Adipocyte (in vitro differentiated cells): Measurements from ENCODE around the gene TCEA2.
A peak's percentile ranks its signal among the peaks of the same experiment; 100 is the strongest.

Source experiments
- DNase-seq: peaks from one replicate; pipeline ENCODE4 v3.0.0-alpha.2; 2015; ENCODE audit warnings: low read depth
- H3K27me3 ChIP-seq: replicated peaks from 2 replicates; pipeline ENCODE4 v1.7.0; 2013; ENCODE audit warnings: mild to moderate bottlenecking, low read length, moderate library complexity; ENCODE audit not compliant: control insufficient read depth, insufficient read depth
- H3K36me3 ChIP-seq: 2 replicates; pipeline ENCODE4 v1.7.0; 2013; ENCODE audit warnings: low read length, mild to moderate bottlenecking, moderate library complexity; ENCODE audit not compliant: control insufficient read depth, insufficient read depth, severe bottlenecking
- H3K4me1 ChIP-seq: 2 replicates; pipeline ENCODE4 v1.7.0; 2013; ENCODE audit warnings: mild to moderate bottlenecking, low read length, moderate library complexity; ENCODE audit not compliant: control insufficient read depth, insufficient read depth
- H3K4me3 ChIP-seq: 2 replicates; pipeline ENCODE4 v1.7.0; 2013; ENCODE audit warnings: mild to moderate bottlenecking, low read length, moderate library complexity
- H3K9ac ChIP-seq: 2 replicates; pipeline ENCODE4 v1.7.0; 2013; ENCODE audit warnings: mild to moderate bottlenecking, low read length, moderate library complexity
- H3K9me3 ChIP-seq: 2 replicates; pipeline ENCODE4 v1.7.0; 2013; ENCODE audit warnings: mild to moderate bottlenecking, low read length, moderate library complexity; ENCODE audit not compliant: control insufficient read depth

The TCEA2 gene

DNA sequence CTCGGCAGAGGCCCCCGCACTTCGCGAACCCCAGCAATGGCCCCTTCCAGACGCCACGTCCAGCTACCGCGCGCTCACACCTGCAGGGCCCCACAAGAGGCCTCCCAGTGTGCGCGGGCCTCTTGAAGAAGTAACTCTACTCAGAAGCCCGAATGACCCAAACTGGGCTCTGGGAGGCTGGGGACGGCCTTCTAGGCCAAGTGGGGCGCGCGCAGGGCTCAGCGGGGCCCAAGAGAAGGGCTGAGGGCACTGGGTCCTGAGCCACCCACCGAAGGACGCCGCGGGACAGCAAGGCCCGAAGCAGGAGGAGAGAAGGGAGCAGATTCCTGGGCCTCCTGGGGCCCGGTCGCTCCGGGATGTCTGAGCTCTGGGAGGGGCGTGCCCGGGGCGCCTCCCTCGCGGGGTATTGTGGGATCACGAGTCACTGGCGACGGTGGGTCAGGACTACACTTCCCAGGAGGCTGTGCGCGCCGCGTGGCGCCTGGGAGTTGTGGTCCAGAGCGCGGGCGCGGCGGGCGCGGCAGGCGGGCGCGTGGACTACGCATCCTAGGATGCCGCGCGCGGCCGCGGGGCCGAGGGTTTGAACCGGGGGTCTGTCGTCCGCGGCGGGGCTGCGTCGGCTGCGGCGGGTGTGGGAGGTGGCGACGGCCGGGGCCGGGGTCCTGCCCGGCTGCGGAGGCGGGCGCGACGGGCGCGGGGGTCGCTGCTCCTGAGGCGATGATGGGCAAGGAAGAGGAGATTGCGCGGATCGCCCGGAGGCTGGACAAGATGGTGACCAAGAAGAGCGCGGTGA lies at the start of gene TCEA2:
Gene TCEA2, plus strand, starts transcription at position 603 of the 793 bp plus-strand sequence. Its CDS starts 115 bp downstream, at position 718.
- H3K4me3 ChIP-seq, result peak within 1 kb of the TSS; percentile 92
- H3K36me3 ChIP-seq, result no peaks in the 10 kb centered on the region
- peak; percentile 99 for DNase-seq
- no peaks in the 10 kb centered on the region for H3K27me3 ChIP-seq
- no peaks in the 10 kb centered on the region for H3K9me3 ChIP-seq
- H3K4me1 ChIP-seq, result peaks cover 15% of the 10 kb centered on the region
- H3K9ac ChIP-seq, result peak within 1 kb of the TSS; percentile 92

DNA sequence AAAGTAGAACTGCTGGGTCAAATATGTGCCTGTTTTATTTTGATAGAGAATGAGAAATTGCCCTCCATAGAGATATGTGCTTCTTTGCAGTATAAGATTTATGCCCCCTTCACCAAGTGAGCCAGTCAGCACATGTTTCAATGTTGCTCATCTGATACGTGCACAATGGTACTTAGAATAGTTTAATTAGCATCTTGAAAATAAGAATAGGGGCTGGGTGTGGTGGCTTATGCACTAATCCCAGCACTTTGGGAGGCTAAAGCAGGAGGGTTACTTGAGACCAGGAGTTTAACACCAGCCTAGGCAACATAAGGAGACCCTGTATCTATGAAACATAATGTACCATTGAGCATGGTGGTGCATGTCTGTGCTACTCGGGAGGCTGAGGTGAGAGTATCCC lies 47.4 kb upstream of the TCEA2 start:
- H3K27me3 ChIP-seq, result no peaks in the 10 kb centered on the region
- no peak overlapping the region for H3K9ac ChIP-seq
- H3K36me3 ChIP-seq, result peaks cover 70% of the 10 kb centered on the region
- no peak for DNase-seq
- no peaks in the 10 kb centered on the region for H3K9me3 ChIP-seq
- no peak overlapping the region for H3K4me3 ChIP-seq
- peaks cover 11% of the 10 kb centered on the region for H3K4me1 ChIP-seq

DNA sequence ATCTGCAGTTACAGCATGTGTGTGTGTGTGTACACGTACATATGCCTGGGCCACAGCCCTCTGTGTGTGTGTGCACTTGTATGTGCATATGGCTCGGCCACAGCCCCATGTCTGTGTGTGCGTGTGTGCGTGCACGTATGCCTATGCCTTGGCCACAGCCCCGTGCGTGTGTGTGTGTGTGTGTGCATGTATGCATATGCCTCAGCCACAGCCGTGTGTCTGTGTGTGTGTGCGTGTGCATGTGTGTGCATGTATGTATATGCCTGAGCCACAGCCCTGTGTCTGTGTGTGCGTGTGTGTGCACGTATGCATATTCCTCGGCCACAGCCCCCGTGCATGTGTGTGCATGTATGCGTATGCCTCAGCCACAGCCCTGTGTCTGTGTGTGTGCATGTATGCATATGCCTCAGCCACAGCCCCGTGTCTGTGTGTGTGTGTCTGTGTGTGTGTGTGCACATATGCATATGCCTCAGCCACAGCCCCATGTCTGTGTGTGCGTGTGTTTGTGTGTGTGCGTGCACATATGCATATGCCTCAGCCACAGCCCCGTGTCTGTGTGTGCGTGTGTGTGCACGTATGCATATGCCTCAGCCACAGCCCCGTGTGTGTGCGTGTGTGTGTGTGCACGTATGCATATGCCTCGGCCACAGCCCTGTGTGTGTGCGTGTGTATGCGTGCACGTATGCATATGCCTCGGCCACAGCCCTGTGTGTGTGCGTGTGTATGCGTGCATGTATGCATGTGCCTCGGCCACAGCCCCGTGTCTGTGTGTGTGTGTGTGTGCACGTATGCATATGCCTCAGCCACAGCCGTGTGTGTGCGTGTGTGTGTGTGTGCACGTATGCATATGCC lies 41.6 kb upstream of the TCEA2 start:
- DNase-seq, result no peak
- no peaks in the 10 kb centered on the region for H3K27me3 ChIP-seq
- no peak overlapping the region for H3K4me3 ChIP-seq
- no peak overlapping the region for H3K9ac ChIP-seq
- peaks cover 84% of the 10 kb centered on the region for H3K36me3 ChIP-seq
- peaks cover 11% of the 10 kb centered on the region for H3K4me1 ChIP-seq
- H3K9me3 ChIP-seq, result no peaks in the 10 kb centered on the region

DNA sequence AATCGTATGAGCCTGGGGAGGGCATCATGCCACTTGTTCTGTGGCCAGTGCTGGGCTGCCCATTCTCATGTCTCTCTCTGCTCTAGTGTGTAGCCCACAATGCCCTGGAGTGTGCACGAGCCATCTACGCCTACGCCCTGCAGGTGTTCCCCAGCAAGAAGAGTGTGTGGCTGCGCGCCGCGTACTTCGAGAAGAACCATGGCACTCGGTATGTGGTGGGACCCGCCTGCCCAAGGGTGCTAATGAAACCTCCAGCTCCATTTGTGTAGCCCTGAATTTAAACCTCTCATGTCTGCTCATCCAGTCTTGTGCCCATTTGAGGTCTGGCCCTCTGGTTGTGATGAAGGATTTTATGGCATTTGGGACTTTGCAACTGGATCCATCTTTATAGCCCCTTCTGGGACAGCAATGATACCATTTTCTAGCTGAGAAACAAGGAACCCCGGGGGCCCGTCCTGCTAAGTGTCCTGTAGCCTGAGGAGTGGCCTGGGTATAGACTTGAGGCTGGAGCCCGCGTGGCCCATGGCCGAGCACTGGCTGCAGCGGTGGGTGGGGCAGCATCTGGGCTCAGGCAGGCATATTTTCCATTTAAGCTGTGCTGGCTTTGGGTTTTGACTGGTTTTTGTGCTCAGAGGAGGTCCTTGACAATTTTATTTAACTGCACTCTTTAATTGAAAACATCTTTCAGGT lies 40.2 kb upstream of the TCEA2 start:
- Histone ChIP-seq H3K9me3 (no peaks in the 10 kb centered on the region), H3K36me3 (peaks cover 91% of the 10 kb centered on the region), H3K27me3 (no peaks in the 10 kb centered on the region), H3K4me1 (peaks cover 11% of the 10 kb centered on the region), H3K4me3 (no peak overlapping the region), H3K9ac (no peak overlapping the region)
- no peak for DNase-seq

- Histone ChIP-seq H3K27me3 (no peaks in the 10 kb centered on the region), H3K4me1 (peaks cover 11% of the 10 kb centered on the region), H3K36me3 (peaks cover 91% of the 10 kb centered on the region), H3K9ac (no peak overlapping the region), H3K4me3 (no peak overlapping the region), H3K9me3 (no peaks in the 10 kb centered on the region)
- DNase-seq, result no peak
Observed at GRCh38 chr20:64023361-64024140, 39.4 kb upstream of the TCEA2 start.

- Histone ChIP-seq H3K36me3 (peaks cover 92% of the 10 kb centered on the region), H3K4me3 (no peak overlapping the region), H3K27me3 (no peaks in the 10 kb centered on the region), H3K9me3 (no peaks in the 10 kb centered on the region), H3K4me1 (peaks cover 9% of the 10 kb centered on the region), H3K9ac (no peak overlapping the region)
- no peak for DNase-seq
Observed at GRCh38 chr20:64024141-64024990, 38.6 kb upstream of the TCEA2 start.

DNA sequence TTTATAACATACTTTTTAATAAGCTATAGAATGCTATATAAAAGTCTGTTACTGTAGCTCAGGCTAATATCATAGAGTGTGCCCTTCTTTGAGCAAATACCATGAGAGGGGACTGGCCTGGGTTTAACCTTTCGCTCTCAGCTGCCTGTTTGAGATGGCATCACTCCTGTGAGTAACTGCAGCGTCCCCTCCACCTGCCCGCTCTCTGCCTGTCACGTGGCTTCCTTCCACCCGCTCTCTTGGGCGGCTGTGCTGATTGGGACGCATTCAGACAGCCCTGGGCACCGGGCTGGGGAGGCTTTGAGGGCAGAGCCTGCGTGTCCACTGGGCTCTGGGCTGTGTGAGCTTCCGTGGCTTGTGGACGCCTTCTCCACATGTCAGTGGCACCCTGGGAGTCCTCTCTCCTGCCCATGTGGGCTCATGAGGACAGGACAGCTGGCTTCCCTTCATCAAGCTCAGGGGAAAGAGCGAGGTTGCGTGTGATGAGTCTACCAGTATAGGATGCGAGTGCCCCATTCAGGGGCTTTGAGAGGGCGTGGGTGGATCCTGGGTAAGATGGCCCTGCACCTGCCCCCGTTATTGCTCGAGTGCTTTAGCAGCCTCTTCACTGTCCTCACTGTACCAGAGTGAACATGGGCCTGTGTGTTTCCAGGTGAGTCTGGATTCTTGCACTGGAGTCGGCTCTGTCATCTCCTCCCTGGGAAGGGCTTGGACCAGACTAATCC lies 37.7 kb upstream of the TCEA2 start:
- Histone ChIP-seq H3K4me3 (no peak overlapping the region), H3K36me3 (peaks cover 95% of the 10 kb centered on the region), H3K9me3 (no peaks in the 10 kb centered on the region), H3K9ac (no peak overlapping the region), H3K27me3 (no peaks in the 10 kb centered on the region), H3K4me1 (peaks cover 2% of the 10 kb centered on the region)
- DNase-seq, result no peak

GRCh38 chr20:64025826-64026412 lies 37.1 kb upstream of the TCEA2 start:
- Histone ChIP-seq H3K4me3 (no peak overlapping the region), H3K27me3 (no peaks in the 10 kb centered on the region), H3K4me1 (no peaks in the 10 kb centered on the region), H3K9ac (no peak overlapping the region), H3K36me3 (peaks cover 98% of the 10 kb centered on the region), H3K9me3 (no peaks in the 10 kb centered on the region)
- DNase-seq, result no peak

- peaks cover 98% of the 10 kb centered on the region for H3K36me3 ChIP-seq
Observed at GRCh38 chr20:64027981-64028685, 34.9 kb upstream of the TCEA2 start.

More at GRCh38 chr20:64027981-64028685, 34.9 kb upstream of the TCEA2 start:
- Histone ChIP-seq H3K4me3 (no peak overlapping the region), H3K4me1 (no peaks in the 10 kb centered on the region), H3K9me3 (no peaks in the 10 kb centered on the region), H3K27me3 (no peaks in the 10 kb centered on the region), H3K9ac (no peak overlapping the region)
- no peak for DNase-seq
